GM12892 (cell line): ENCODE results near the gene GOT1.

Experiments
- POLR2A ChIP-seq: IDR thresholded peaks from 2 replicates; pipeline ENCODE4 v1.6.1; 2011; ENCODE audit warnings: low read depth, low read length, control low read depth
- POLR2AphosphoS5 ChIP-seq: IDR thresholded peaks from 2 replicates; pipeline ENCODE4 v1.6.1; 2011; ENCODE audit warnings: low read depth, low read length, control low read depth

GRCh38 chr10:99427566-99428190 is 2.7 kb downstream of the GOT1 start:
- TF ChIP-seq POLR2A, result no peak
- no peak for TF ChIP-seq POLR2AphosphoS5
